Transverse colon (tissue), 4 donors: ENCODE results near the gene NKRF. TPM values are rescaled to one million over a fixed set of nuclear protein-coding genes. Genes with fewer than 3 reads are reported as not detected.

ENCODE experiments used
- DNase-seq: peaks from one replicate; pipeline ENCODE4 v3.0.0-alpha.2; 2019
- H3K27ac ChIP-seq, 4 donors: fragments of 200-600 bp; sonication (generic); 2 replicates each; pipeline ENCODE4 v1.5.1; 2016 to 2018; ENCODE audit warnings: inconsistent platforms in 4 of 4
- H3K27me3 ChIP-seq: fragments of 200-600 bp; sonication (generic); 2 replicates; pipeline ENCODE4 v1.5.1; 2017; ENCODE audit warnings: inconsistent platforms
- H3K36me3 ChIP-seq, 4 donors: fragments of 200-600 bp; sonication (generic); 2 replicates each; pipeline ENCODE4 v1.5.1; 2017 to 2019; ENCODE audit warnings: inconsistent platforms in 4 of 4
- H3K4me1 ChIP-seq, 4 donors: fragments of 200-600 bp; sonication (generic); 2 replicates each; pipeline ENCODE4 v1.5.1; 2017 to 2020; ENCODE audit warnings: inconsistent platforms in 4 of 4
- H3K4me3 ChIP-seq, 4 donors: fragments of 200-600 bp; sonication (generic); 1 replicate in 1 of 4; 2 replicates in 3 of 4; pipeline versions ENCODE4 v1.5.1 to v1.6.1; 2017 to 2019; ENCODE audit warnings: inconsistent platforms in 4 of 4
- H3K9me3 ChIP-seq, 2 donors: fragments of 200-600 bp; sonication (generic); 2 replicates each; pipeline ENCODE4 v1.5.1; 2017 to 2019; ENCODE audit warnings: inconsistent platforms in 2 of 2
- EP300 ChIP-seq: sonication (generic); formaldehyde crosslinking; IDR thresholded peaks from one replicate; pipeline ENCODE4 v1.6.1; 2017; ENCODE audit warnings: antibody characterized with exemption, low read depth
- POLR2A ChIP-seq: fragments of 450-650 bp; IDR thresholded peaks from one replicate; pipeline ENCODE4 v1.6.1; 2016; ENCODE audit warnings: antibody characterized with exemption, mild to moderate bottlenecking, moderate library complexity
- POLR2AphosphoS5 ChIP-seq, 3 donors: sonication (generic); formaldehyde crosslinking; IDR thresholded peaks; one replicate each; pipeline ENCODE4 v1.6.1; 2016; ENCODE audit warnings: antibody characterized with exemption in 3 of 3
- WGBS, 2 donors: methylation state at CpG; one replicate each; pipeline ENCODE4 v1.1.5; 2018; ENCODE audit warnings: low coverage in 1 of 2; 5-methylcytosine and 5-hydroxymethylcytosine counted together
- in situ Hi-C, 4 donors: fragments of 200-750 bp; cut with MboI; loops; one replicate each; pipeline versions ENCODE4 v1.15.0 to v1.15.1; 2017; ENCODE audit warnings: low sequenced_read_pairs in 3 of 4, low pct_ligation_motif_present in 1 of 4, low pct_unique_long_range_greater_than_20kb in 1 of 4
- intact Hi-C: fragments of 100-400 bp; cut with DNase I; formaldehyde crosslinking; loops from one replicate; pipeline ENCODE4 v1.15.1; 2023; ENCODE audit warnings: low total_unique reads
- total RNA-seq, 4 donors: library from RNA; depleted of rRNA; stranded (reverse); fragments of >200 nt; gene quantifications; one replicate each; pipeline ENCODE4 v1.1.0, GENCODE V29; 2016
- TF ChIP-seq, protein P1 (sequence below), 5 experiments: fragments of 200-600 bp in 3 of 5; fragments of 450-650 bp in 2 of 5; sonication (generic) in 3 of 5; IDR thresholded peaks; 1 replicate in 2 of 5; 2 replicates in 3 of 5; pipeline ENCODE4 v1.5.1; 2016 to 2017; ENCODE audit warnings: antibody characterized with exemption in 5 of 5, inconsistent platforms in 3 of 5, mild to moderate bottlenecking in 2 of 5, moderate library complexity in 1 of 5

Gene NKRF
- total RNA-seq, 4 donors from 2014 or later = 1.5 to 6.8 (median 3.3) TPM

DNA sequence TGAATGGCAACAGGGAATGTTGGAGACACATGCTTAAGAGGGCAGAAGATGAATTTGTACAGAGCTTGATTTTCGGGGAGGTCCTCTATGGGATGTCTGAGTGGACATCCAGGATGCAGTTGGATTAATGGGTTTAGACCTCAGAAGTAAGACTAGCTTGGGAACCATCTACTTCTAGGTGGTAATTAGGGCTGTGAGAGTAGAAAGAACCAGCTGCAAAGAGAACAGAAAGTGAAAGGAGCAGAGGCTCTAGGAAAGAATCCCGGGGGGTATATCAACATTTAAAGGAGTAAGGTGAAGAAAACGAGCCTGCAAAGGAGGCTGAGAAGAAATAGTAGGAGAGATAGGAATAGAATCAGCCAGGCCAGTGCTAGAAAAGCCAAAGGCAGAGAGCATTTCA is 29.0 kb upstream of the NKRF start:
- H3K27ac ChIP-seq = no peak overlapping the region
- H3K4me3 ChIP-seq = no peak overlapping the region
- H3K27me3 ChIP-seq = no peaks in the 10 kb centered on the region
- 45% methylated on average over 3 of the region's 3 CpGs; no CpG with 5 or more reads in 1 of the 2 donors for WGBS, 2 donors
- DNase-seq = no peak
- no peaks in the 10 kb centered on the region for H3K36me3 ChIP-seq
- no peaks in the 10 kb centered on the region for H3K4me1 ChIP-seq
- intact Hi-C loops = no loop called here
- no peaks in the 10 kb centered on the region for H3K9me3 ChIP-seq
- TF ChIP-seq POLR2A = no peak
- TF ChIP-seq, protein P1, sequence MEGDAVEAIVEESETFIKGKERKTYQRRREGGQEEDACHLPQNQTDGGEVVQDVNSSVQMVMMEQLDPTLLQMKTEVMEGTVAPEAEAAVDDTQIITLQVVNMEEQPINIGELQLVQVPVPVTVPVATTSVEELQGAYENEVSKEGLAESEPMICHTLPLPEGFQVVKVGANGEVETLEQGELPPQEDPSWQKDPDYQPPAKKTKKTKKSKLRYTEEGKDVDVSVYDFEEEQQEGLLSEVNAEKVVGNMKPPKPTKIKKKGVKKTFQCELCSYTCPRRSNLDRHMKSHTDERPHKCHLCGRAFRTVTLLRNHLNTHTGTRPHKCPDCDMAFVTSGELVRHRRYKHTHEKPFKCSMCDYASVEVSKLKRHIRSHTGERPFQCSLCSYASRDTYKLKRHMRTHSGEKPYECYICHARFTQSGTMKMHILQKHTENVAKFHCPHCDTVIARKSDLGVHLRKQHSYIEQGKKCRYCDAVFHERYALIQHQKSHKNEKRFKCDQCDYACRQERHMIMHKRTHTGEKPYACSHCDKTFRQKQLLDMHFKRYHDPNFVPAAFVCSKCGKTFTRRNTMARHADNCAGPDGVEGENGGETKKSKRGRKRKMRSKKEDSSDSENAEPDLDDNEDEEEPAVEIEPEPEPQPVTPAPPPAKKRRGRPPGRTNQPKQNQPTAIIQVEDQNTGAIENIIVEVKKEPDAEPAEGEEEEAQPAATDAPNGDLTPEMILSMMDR (IDR thresholded peaks at IDR 0.05) = no peak
- no peak for TF ChIP-seq POLR2AphosphoS5 (IDR thresholded peaks at IDR 0.05)
- TF ChIP-seq EP300 = no peak
- in situ Hi-C loops = no loop called here

DNA sequence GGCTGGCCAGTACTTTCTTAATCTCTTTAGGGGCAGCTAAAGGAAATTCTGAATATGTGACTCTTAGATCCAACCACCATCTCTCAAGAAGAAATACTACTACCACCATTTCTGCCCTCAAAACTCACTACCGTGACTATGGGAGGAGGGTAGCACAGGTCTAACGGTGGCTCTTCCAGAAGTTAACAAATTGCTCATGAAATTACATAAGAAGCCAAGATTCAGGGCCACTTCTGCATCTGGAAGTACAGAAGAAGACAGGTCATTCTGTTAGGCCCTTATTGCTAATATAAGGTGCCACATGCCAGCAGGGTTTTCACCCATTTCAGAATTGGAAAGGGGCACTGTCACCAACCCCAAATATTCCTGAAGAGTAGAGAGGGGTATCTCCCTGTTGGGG is 19.6 kb upstream of the NKRF start:
- intact Hi-C loops (no loop called here), in situ Hi-C loops (no loop called here)
- Histone ChIP-seq H3K4me1 (peaks cover 0 to 7% (median 0%) of the 10 kb centered on the region in 4 donors), H3K27me3 (no peaks in the 10 kb centered on the region), H3K27ac (no peak overlapping the region), H3K4me3 (no peak overlapping the region), H3K36me3 (no peaks in the 10 kb centered on the region), H3K9me3 (no peaks in the 10 kb centered on the region)
- TF ChIP-seq, protein P1 (IDR thresholded peaks at IDR 0.05) = no peak
- no peak for TF ChIP-seq POLR2AphosphoS5 (IDR thresholded peaks at IDR 0.05)
- no peak for DNase-seq
- 86 to 100% methylated on average over 1 to 2 of the region's 2 CpGs for WGBS, 2 donors

DNA sequence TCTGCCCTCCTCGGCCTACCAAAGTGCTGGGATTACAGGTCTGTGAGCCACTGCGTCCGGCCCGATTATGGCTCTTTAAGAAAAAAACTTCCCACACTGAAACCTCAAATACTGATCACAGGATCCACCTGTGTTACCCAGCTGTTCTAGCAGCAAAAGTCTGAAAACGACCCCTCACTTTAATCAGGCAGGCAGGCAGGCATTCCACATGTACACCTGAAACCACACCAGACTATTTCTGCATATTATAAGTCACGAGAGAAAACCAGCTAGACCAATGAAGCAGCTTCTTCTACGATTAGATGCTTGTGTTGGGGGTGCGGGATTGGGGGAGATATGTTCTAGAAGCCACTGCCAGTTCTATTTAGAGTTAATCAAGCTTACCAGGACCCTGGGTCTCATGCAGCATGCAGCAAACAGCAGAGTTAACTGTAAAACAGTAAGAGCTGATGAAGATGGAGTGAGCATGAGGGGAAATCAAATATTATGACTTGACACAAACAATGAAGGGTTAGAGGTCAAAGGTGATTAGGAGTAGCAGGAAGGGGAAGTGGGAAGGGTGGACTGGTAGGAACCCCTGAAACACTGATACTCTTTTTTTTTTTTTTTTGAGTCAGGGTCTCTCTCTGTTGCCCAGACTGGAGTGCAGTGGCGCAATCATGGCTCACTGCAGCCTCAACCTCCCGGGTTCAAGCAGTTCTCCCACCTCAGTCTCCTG is 18.9 kb upstream of the NKRF start:
- Histone ChIP-seq H3K36me3 (no peaks in the 10 kb centered on the region), H3K4me1 (peaks cover 0 to 7% (median 0%) of the 10 kb centered on the region in 4 donors), H3K27ac (no peak overlapping the region), H3K4me3 (no peak overlapping the region), H3K27me3 (no peaks in the 10 kb centered on the region), H3K9me3 (no peaks in the 10 kb centered on the region)
- intact Hi-C loops = no loop called here
- WGBS, 2 donors = 82% methylated on average over 10 of the region's 10 CpGs; no CpG with 5 or more reads in 1 of the 2 donors
- DNase-seq = no peak
- in situ Hi-C loops = no loop called here
- TF ChIP-seq POLR2A = no peak
- TF ChIP-seq EP300 = no peak
- TF ChIP-seq POLR2AphosphoS5 (IDR thresholded peaks at IDR 0.05) = no peak

DNA sequence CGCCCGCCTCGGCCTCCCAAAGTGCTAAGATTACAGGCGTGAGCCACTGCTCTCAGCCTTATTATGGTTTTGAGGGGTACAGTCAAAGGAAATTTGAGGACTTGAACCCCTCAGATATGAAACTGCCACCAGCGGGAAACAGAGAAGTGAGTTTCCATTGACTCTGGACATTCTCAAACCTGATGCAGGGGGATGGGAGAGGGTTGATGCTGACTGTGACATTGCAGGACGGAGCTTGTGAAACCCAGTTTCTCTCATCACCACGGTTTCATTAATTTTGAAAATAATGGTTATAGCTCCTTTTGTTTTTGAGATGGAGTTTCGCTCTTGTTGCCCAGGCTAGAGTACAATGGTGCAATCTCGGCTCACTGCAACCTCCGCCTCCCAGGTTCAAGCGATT is 18.2 kb upstream of the NKRF start:
- peaks cover 0 to 7% (median 0%) of the 10 kb centered on the region in 4 donors for H3K4me1 ChIP-seq
- H3K27ac ChIP-seq = no peak overlapping the region
- 94% methylated on average over 11 of the region's 11 CpGs; no CpG with 5 or more reads in 1 of the 2 donors for WGBS, 2 donors
- no peaks in the 10 kb centered on the region for H3K9me3 ChIP-seq
- TF ChIP-seq POLR2AphosphoS5 (IDR thresholded peaks at IDR 0.05) = no peak
- TF ChIP-seq POLR2A = no peak
- TF ChIP-seq, protein P1 (IDR thresholded peaks at IDR 0.05) = no peak
- no peak for TF ChIP-seq EP300
- no peaks in the 10 kb centered on the region for H3K27me3 ChIP-seq
- no peaks in the 10 kb centered on the region for H3K36me3 ChIP-seq
- in situ Hi-C loops (no loop called here), intact Hi-C loops (no loop called here)
- DNase-seq = no peak
- no peak overlapping the region for H3K4me3 ChIP-seq
